GM19328 (cell line): ENCODE results near the gene PGGT1B.
A peak's percentile ranks its signal among the peaks of the same experiment; 100 is the strongest.

Experiments used
- ATAC-seq: cut with Tn5 transposase; IDR thresholded peaks from one replicate; pipeline ENCODE4 v1.9.1; 2021; ENCODE audit warnings: mild to moderate bottlenecking, moderate library complexity; ENCODE audit not compliant: unreplicated experiment

The PGGT1B gene

DNA sequence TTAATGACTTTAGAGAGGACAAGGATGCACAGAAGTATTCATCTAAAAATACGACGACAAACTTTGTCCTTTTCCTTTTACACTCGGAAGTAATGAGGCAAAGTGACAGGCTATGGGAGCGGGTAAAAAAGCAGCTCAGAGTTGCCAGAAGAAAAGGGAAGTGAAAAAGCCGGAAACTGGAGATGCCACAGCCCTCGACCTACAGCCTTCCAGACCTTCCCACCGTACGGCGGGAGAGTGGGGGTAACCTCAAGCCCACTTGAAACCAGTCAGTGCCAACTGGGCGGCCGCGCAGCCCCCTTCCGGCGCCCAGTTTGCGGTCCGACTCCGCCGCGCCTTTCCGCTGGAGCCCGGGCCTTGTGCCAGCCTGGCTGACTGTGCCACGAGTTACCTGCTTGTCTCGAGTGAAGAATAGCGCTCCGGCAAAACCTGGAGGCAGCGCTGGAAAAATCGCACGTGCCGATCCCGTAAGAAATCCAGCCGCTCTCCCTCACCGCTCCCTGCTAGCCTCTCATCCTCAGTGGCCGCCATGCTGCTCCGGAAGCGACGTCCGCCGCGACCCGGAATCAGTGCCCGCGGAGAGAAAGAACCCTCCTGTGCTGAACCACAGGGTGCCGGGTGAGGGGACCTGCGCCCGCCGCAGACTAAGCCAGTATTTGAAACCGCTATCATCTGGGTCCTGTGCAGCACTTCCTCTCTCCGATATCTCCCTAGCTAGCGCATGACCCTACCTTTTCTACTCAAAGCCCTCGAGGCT is at the start of gene PGGT1B:
Gene PGGT1B, minus strand, starts transcription at position 557 of the 757 bp plus-strand sequence. Its CDS starts 26 bp downstream, at position 531.
- ATAC-seq = peak; percentile 84

GRCh38 chr5:115309751-115310370 is 47.2 kb upstream of the PGGT1B start:
- peak; percentile 62 for ATAC-seq

DNA sequence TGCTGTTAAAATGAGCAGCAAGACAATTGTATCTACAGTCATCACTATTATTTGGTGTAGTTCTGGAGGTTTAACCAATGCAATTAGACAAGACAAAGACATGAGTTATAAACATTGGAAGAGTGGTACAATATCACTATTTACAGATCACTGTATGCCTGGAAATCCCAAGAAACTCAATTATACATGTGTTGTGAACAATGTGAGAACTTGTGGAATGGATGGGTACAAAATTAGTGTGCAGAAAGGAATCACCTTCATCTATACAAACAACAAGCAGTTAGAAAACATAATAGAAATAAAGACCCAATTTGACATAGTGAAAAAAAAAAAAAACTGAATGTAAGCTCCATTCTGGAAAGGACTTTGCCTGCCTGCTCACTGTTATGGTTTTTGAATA is 46.1 kb upstream of the PGGT1B start:
- ATAC-seq = no peak

DNA sequence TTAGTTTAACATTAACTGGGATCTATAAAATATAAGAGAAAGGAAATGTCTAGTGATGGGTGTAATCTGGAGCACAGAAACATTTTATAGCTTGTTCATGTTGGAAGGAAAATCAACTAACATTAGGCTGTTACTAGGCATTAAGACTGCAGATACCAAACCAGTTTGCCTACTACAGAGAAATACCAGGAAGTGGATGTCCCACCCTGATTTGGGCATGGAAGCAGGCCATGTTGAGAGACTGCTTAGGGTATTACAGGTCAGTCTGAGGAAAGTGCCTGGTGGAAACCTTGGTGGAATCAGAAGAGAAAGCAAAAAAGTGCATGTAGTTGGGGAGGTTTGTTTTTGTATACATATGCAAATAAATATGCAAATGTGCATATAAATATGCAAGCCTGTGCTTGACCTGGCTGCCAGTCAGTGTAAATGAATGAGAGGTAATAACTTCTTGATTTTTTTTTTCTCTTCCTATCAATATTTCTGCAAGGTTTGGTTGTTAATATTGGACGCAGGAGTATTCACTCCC is 43.4 kb upstream of the PGGT1B start:
- no peak for ATAC-seq

DNA sequence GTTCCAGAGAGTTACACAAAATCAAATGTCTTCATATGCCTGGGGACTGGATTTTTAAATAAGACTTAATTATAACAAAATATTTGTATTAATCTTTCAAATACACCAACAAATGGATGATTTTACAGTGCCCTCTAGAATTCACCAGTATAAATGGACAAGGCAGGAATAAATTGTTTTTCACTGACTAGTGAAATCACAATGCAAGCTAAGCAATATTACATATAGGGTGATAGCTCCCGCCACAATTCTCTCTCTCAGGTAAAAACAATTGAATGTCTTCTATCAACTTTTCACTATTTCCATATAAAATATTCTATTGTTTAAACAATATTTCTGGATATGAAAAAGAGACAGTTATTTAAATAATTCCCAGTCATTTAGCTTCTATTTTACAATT is 41.8 kb upstream of the PGGT1B start:
- ATAC-seq = no peak

DNA sequence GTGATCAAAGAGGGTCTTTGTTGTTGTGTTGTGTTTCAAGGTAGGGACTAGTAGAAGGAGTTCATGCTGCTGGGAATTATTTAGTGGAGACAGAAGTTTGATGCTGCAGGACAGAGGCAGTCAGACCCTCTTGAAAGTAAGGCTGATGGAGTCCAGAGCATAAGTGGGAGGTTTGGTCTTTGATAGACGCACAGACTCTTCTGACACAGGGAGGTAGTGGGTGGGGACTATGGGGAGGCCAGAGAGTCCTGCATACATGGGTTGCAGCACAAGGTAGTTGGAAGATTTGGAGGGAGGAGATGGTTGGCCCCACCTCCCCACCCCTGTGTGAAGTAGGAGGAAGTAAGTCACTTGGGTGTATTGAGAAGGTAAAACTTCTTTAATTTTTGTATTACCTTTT is 36.1 kb upstream of the PGGT1B start:
- ATAC-seq = no peak

- no peak for ATAC-seq
Observed at GRCh38 chr5:115297031-115297430, 34.4 kb upstream of the PGGT1B start.

- peak; percentile 68 for ATAC-seq
Observed at GRCh38 chr5:115296124-115297022, 33.7 kb upstream of the PGGT1B start, which contains the start of gene CCDC112. Gene CCDC112, minus strand, starts transcription at chr5:115296654. Its CDS starts 111 bp downstream, at chr5:115296543.

DNA sequence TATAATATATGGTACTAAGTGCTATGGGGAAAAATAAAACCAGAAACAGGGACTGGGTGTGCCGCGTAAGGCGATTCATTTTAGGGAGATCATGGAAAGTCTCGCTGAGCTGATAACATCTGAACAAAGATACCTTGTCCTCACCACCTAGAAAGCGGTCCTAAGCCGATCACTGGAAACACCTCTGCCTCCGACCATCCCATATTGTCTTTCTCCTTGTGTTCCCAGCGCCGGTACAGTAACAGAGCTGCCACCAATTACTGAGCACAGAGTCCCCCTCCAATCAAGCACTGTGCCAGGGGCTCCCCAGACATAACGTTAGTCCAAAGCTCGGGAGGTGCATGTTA is 33.1 kb upstream of the PGGT1B start:
- ATAC-seq = peak; percentile 9

GRCh38 chr5:115291397-115291796 is 28.7 kb upstream of the PGGT1B start:
- ATAC-seq = no peak

DNA sequence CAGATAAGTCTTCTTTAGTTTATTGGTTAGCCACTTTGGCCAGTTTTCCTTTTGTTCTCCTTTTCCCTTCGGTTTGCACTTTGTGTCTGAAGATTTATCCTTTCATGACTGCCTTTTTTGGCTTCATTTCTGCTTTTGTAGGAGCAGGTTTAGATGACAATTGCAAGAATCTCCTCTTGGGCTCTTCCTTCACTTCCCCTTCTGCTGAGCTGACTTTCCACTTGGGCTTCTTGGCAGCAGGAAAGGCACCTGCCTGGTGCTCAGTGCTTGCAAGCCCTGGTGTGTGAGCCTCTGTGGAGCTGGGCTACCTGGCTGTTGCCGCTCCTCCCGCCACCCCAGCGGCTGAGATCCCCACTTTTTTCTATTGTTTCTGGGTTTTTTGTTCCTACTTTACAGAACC is 26.4 kb upstream of the PGGT1B start:
- no peak for ATAC-seq

DNA sequence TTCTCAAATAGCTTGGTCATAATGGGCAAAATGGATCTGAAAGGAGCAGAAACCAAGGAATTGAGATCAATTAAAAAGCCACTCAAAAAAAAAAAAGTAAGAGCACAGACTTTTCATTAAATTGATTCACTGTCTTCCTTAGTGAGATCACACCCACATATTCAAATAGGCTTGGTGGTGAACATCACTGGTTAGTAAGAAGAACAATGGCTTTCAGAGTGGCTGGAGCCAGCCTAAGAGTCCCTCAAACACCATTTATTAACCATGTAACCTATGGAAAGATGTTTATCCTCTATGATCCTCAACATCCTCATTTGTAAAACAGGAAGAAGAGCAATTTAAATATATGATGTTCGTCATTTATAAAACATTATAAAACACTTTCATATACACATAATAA is 21.3 kb upstream of the PGGT1B start:
- ATAC-seq = no peak

DNA sequence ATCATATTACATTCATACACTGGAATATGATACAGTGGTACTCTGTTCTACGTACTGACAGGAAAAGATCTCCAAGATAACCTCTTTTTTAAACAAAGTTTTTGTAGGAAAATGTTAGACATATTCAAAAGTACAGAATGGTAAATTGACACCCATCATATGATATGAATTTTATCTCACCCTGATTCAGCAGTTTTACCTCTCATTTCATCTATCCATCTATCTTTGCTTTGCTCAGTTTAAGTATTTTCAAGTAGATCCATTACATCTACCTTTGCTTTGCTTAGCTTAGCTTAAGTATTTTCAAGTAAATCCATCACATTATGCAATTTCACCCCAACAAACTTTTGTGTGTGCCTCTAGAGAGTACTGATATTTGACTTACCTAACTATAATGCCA is 19.5 kb upstream of the PGGT1B start:
- no peak for ATAC-seq

- no peak for ATAC-seq
Observed at GRCh38 chr5:115274584-115274983, 11.9 kb upstream of the PGGT1B start.

DNA sequence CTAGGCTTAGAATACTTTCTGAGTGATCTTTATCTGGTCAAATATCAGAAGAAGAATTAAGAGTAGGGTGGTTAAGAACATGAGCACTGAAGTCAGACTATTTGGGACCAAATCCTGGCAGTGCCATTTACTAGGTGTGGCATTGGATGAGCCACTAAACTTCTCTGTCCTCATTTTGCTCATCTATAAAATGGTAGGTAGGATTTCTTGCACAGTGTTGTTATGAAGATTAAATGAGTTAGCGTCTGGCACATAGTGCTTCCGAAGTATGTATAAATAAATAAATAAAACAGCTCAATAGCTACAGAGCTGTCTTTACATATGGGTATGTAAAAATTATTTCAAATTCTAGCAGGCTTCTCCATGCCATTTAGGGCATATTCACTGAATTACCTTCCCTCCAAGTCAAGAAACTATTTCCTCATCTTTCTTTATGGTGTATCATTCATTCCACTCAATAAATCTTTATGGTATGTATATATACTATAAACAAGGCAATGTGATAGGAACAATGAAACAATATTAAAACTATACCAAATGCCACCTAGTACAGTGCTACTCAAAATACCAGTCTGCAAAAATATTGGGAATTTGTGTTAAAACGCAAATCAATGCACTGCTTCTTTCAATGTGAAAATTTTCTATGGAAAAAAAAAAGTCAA is 9.8 kb upstream of the PGGT1B start:
- no peak for ATAC-seq

DNA sequence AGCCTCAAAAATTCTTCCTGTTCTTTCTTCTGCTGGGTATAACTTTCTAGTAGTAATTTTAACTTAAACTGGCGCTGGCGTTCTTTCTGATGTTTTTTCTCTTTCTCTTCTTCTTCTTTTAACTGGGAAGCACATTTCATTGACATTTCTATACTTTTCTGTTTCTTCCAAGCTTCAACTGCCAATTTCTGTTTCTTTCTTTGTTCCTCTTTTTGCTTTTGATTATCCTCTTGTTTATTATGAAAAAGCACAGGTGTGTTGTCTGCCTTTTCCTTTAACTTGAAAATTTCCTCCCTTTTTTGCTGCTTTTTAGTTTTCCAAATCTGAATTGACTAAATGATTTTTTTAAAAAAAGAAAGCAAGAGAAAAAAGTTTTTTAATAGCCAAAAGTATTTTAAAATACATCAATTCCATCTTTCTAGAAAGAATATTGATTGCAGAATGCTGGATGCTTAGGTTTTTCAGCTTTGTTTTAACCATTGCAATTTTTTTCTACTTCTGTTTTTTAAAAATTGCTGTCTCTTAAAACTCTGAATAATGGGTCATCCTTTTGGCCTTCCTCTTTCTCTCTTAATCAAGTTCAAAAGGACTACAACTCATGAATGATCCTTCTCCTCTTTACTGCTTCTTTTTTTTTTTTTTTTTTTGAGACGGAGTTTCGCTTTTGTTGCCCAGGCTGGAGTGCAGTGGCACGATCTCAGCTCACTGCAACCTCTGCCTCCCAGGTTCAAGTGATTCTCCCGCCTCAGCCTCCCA is 8.8 kb upstream of the PGGT1B start:
- no peak for ATAC-seq

DNA sequence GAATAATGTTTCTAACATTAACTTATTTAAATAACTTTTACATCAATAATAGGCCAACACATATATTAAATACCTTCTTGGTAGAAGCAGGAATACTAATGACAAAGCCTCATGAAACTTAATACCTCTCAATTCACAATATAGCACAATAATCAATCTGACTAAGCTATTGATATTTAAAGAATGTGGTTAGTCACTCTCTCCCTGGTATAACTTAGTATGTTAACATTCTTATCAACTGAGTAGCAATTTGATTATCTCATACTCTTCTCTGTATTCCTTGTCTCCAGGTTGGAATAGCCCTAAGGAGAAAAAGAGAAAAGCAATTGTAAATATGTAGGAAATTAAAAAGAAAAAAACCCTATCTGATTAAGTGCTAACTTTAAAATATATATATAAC is 4.9 kb upstream of the PGGT1B start:
- no peak for ATAC-seq

- no peak for ATAC-seq
Observed at GRCh38 chr5:115265220-115265619, 2.5 kb upstream of the PGGT1B start.

GRCh38 chr5:115264786-115265185 is 2.1 kb upstream of the PGGT1B start:
- no peak for ATAC-seq

- no peak for ATAC-seq
Observed at GRCh38 chr5:115263078-115263380, 352 bp upstream of the PGGT1B start.
